ENCODE data around the gene ATP1A1.

Gene ATP1A1

GRCh38 chr1:116418091-116418830 lies 45.2 kb downstream of the ATP1A1 start:
- no peaks in the 10 kb centered on the region for H3K27me3 ChIP-seq (ENCODE audit: control insufficient read depth in 2 of 2, insufficient read depth in 2 of 2, low read length in 2 of 2)
- peak overlapping the region; percentile 57 to 61 for H3K27ac ChIP-seq (ENCODE audit: low read depth in 2 of 2, low read length in 2 of 2)
- no peaks in the 10 kb centered on the region for H3K9me3 ChIP-seq (ENCODE audit: control insufficient read depth in 2 of 2, low read length in 2 of 2)
- H3K9ac ChIP-seq (ENCODE audit: low read depth in 1 of 2, low read length in 2 of 2) = peak overlapping the region; percentile 70 to 98
- no peaks in the 10 kb centered on the region for H3K36me3 ChIP-seq (ENCODE audit: control insufficient read depth in 2 of 2, insufficient read depth in 2 of 2, low read length in 2 of 2)
- peak overlapping the region; percentile 83 to 100 for H3K4me3 ChIP-seq (ENCODE audit: low read length in 2 of 2)
- peaks cover 6 to 11% of the 10 kb centered on the region in 2 donors for H3K4me1 ChIP-seq (ENCODE audit: control insufficient read depth in 2 of 2, insufficient read depth in 2 of 2, low read length in 2 of 2)

GRCh38 chr1:116420417-116421200 lies 47.6 kb downstream of the ATP1A1 start:
- no peak overlapping the region for H3K9ac ChIP-seq (ENCODE audit: low read depth in 1 of 2, low read length in 2 of 2)
- no peaks in the 10 kb centered on the region for H3K9me3 ChIP-seq (ENCODE audit: control insufficient read depth in 2 of 2, low read length in 2 of 2)
- no peak overlapping the region for H3K4me3 ChIP-seq (ENCODE audit: low read length in 2 of 2)
- peaks cover 6 to 11% of the 10 kb centered on the region in 2 donors for H3K4me1 ChIP-seq (ENCODE audit: control insufficient read depth in 2 of 2, insufficient read depth in 2 of 2, low read length in 2 of 2)
- no peaks in the 10 kb centered on the region for H3K27me3 ChIP-seq (ENCODE audit: control insufficient read depth in 2 of 2, insufficient read depth in 2 of 2, low read length in 2 of 2)
- no peaks in the 10 kb centered on the region for H3K36me3 ChIP-seq (ENCODE audit: control insufficient read depth in 2 of 2, insufficient read depth in 2 of 2, low read length in 2 of 2)
- no peak overlapping the region for H3K27ac ChIP-seq (ENCODE audit: low read depth in 2 of 2, low read length in 2 of 2)

GRCh38 chr1:116424438-116424837 lies 51.4 kb downstream of the ATP1A1 start:
- Histone ChIP-seq H3K9me3 (ENCODE audit: control insufficient read depth in 2 of 2, low read length in 2 of 2) (no peaks in the 10 kb centered on the region), H3K4me1 (ENCODE audit: control insufficient read depth in 2 of 2, insufficient read depth in 2 of 2, low read length in 2 of 2) (no peaks in the 10 kb centered on the region), H3K27me3 (ENCODE audit: control insufficient read depth in 2 of 2, insufficient read depth in 2 of 2, low read length in 2 of 2) (no peaks in the 10 kb centered on the region), H3K4me3 (ENCODE audit: low read length in 2 of 2) (no peak overlapping the region), H3K36me3 (ENCODE audit: control insufficient read depth in 2 of 2, insufficient read depth in 2 of 2, low read length in 2 of 2) (no peaks in the 10 kb centered on the region), H3K9ac (ENCODE audit: low read depth in 1 of 2, low read length in 2 of 2) (no peak overlapping the region), H3K27ac (ENCODE audit: low read depth in 2 of 2, low read length in 2 of 2) (no peak overlapping the region)

- Histone ChIP-seq H3K4me3 (ENCODE audit: low read length in 2 of 2) (no peak overlapping the region), H3K27ac (ENCODE audit: low read depth in 2 of 2, low read length in 2 of 2) (no peak overlapping the region)
Observed at GRCh38 chr1:116424863-116425262, 51.8 kb downstream of the ATP1A1 start.

GRCh38 chr1:116425987-116426386 lies 52.9 kb downstream of the ATP1A1 start:
- H3K9me3 ChIP-seq (ENCODE audit: control insufficient read depth in 2 of 2, low read length in 2 of 2) = no peaks in the 10 kb centered on the region
- no peak overlapping the region for H3K27ac ChIP-seq (ENCODE audit: low read depth in 2 of 2, low read length in 2 of 2)
- no peak overlapping the region for H3K4me3 ChIP-seq (ENCODE audit: low read length in 2 of 2)
- H3K27me3 ChIP-seq (ENCODE audit: control insufficient read depth in 2 of 2, insufficient read depth in 2 of 2, low read length in 2 of 2) = no peaks in the 10 kb centered on the region
- no peaks in the 10 kb centered on the region for H3K4me1 ChIP-seq (ENCODE audit: control insufficient read depth in 2 of 2, insufficient read depth in 2 of 2, low read length in 2 of 2)
- no peaks in the 10 kb centered on the region for H3K36me3 ChIP-seq (ENCODE audit: control insufficient read depth in 2 of 2, insufficient read depth in 2 of 2, low read length in 2 of 2)
- no peak overlapping the region for H3K9ac ChIP-seq (ENCODE audit: low read depth in 1 of 2, low read length in 2 of 2)

More at GRCh38 chr1:116424863-116425262, 51.8 kb downstream of the ATP1A1 start:
- no peak overlapping the region for H3K9ac ChIP-seq (ENCODE audit: low read depth in 1 of 2, low read length in 2 of 2)
- no peaks in the 10 kb centered on the region for H3K36me3 ChIP-seq (ENCODE audit: control insufficient read depth in 2 of 2, insufficient read depth in 2 of 2, low read length in 2 of 2)
- H3K9me3 ChIP-seq (ENCODE audit: control insufficient read depth in 2 of 2, low read length in 2 of 2) = no peaks in the 10 kb centered on the region
- H3K27me3 ChIP-seq (ENCODE audit: control insufficient read depth in 2 of 2, insufficient read depth in 2 of 2, low read length in 2 of 2) = no peaks in the 10 kb centered on the region
- H3K4me1 ChIP-seq (ENCODE audit: control insufficient read depth in 2 of 2, insufficient read depth in 2 of 2, low read length in 2 of 2) = no peaks in the 10 kb centered on the region

- Histone ChIP-seq H3K9ac (ENCODE audit: low read depth in 1 of 2, low read length in 2 of 2) (no peak overlapping the region), H3K27me3 (ENCODE audit: control insufficient read depth in 2 of 2, insufficient read depth in 2 of 2, low read length in 2 of 2) (no peaks in the 10 kb centered on the region)
Observed at GRCh38 chr1:116426401-116426800, 53.4 kb downstream of the ATP1A1 start.

GRCh38 chr1:116428576-116428975 lies 55.5 kb downstream of the ATP1A1 start:
- H3K36me3 ChIP-seq (ENCODE audit: control insufficient read depth in 2 of 2, insufficient read depth in 2 of 2, low read length in 2 of 2) = no peaks in the 10 kb centered on the region
- H3K27me3 ChIP-seq (ENCODE audit: control insufficient read depth in 2 of 2, insufficient read depth in 2 of 2, low read length in 2 of 2) = no peaks in the 10 kb centered on the region
- H3K9ac ChIP-seq (ENCODE audit: low read depth in 1 of 2, low read length in 2 of 2) = no peak overlapping the region
- H3K27ac ChIP-seq (ENCODE audit: low read depth in 2 of 2, low read length in 2 of 2) = no peak overlapping the region
- no peaks in the 10 kb centered on the region for H3K9me3 ChIP-seq (ENCODE audit: control insufficient read depth in 2 of 2, low read length in 2 of 2)
- H3K4me3 ChIP-seq (ENCODE audit: low read length in 2 of 2) = no peak overlapping the region
- H3K4me1 ChIP-seq (ENCODE audit: control insufficient read depth in 2 of 2, insufficient read depth in 2 of 2, low read length in 2 of 2) = peaks cover 2 to 8% of the 10 kb centered on the region in 2 donors

More at GRCh38 chr1:116426401-116426800, 53.4 kb downstream of the ATP1A1 start:
- H3K9me3 ChIP-seq (ENCODE audit: control insufficient read depth in 2 of 2, low read length in 2 of 2) = no peaks in the 10 kb centered on the region
- H3K27ac ChIP-seq (ENCODE audit: low read depth in 2 of 2, low read length in 2 of 2) = no peak overlapping the region
- H3K4me3 ChIP-seq (ENCODE audit: low read length in 2 of 2) = no peak overlapping the region
- no peaks in the 10 kb centered on the region for H3K36me3 ChIP-seq (ENCODE audit: control insufficient read depth in 2 of 2, insufficient read depth in 2 of 2, low read length in 2 of 2)
- H3K4me1 ChIP-seq (ENCODE audit: control insufficient read depth in 2 of 2, insufficient read depth in 2 of 2, low read length in 2 of 2) = no peaks in the 10 kb centered on the region

GRCh38 chr1:116429821-116430374 lies 56.9 kb downstream of the ATP1A1 start:
- H3K4me1 ChIP-seq (ENCODE audit: control insufficient read depth in 2 of 2, insufficient read depth in 2 of 2, low read length in 2 of 2) = peaks cover 2 to 12% of the 10 kb centered on the region in 2 donors
- no peaks in the 10 kb centered on the region for H3K36me3 ChIP-seq (ENCODE audit: control insufficient read depth in 2 of 2, insufficient read depth in 2 of 2, low read length in 2 of 2)
- no peak overlapping the region for H3K27ac ChIP-seq (ENCODE audit: low read depth in 2 of 2, low read length in 2 of 2)
- no peak overlapping the region for H3K9ac ChIP-seq (ENCODE audit: low read depth in 1 of 2, low read length in 2 of 2)
- H3K4me3 ChIP-seq (ENCODE audit: low read length in 2 of 2) = no peak overlapping the region
- no peaks in the 10 kb centered on the region for H3K27me3 ChIP-seq (ENCODE audit: control insufficient read depth in 2 of 2, insufficient read depth in 2 of 2, low read length in 2 of 2)
- no peaks in the 10 kb centered on the region for H3K9me3 ChIP-seq (ENCODE audit: control insufficient read depth in 2 of 2, low read length in 2 of 2)

- Histone ChIP-seq H3K27ac (ENCODE audit: low read depth in 2 of 2, low read length in 2 of 2) (no peak overlapping the region), H3K9me3 (ENCODE audit: control insufficient read depth in 2 of 2, low read length in 2 of 2) (no peaks in the 10 kb centered on the region), H3K9ac (ENCODE audit: low read depth in 1 of 2, low read length in 2 of 2) (no peak overlapping the region)
Observed at GRCh38 chr1:116431870-116432500, 58.9 kb downstream of the ATP1A1 start.

More at GRCh38 chr1:116431870-116432500, 58.9 kb downstream of the ATP1A1 start:
- Histone ChIP-seq H3K4me3 (ENCODE audit: low read length in 2 of 2) (no peak overlapping the region), H3K4me1 (ENCODE audit: control insufficient read depth in 2 of 2, insufficient read depth in 2 of 2, low read length in 2 of 2) (peaks cover 2 to 12% of the 10 kb centered on the region in 2 donors), H3K27me3 (ENCODE audit: control insufficient read depth in 2 of 2, insufficient read depth in 2 of 2, low read length in 2 of 2) (no peaks in the 10 kb centered on the region), H3K36me3 (ENCODE audit: control insufficient read depth in 2 of 2, insufficient read depth in 2 of 2, low read length in 2 of 2) (no peaks in the 10 kb centered on the region)

All from mucosa of rectum (tissue), 2 donors.